Measurements from ENCODE around the gene ARHGEF2. TPM values are rescaled to one million over a fixed set of nuclear protein-coding genes. Genes with fewer than 3 reads are reported as not detected.
A peak's percentile ranks its signal among the peaks of the same experiment; 100 is the strongest.

Gene ARHGEF2
- total and polyA plus RNA-seq, 2 of the 13 experiments (the other 11 are each of a cell fraction or from before 2014, with no cell fraction given), result 16.1 to 32.1 TPM

DNA sequence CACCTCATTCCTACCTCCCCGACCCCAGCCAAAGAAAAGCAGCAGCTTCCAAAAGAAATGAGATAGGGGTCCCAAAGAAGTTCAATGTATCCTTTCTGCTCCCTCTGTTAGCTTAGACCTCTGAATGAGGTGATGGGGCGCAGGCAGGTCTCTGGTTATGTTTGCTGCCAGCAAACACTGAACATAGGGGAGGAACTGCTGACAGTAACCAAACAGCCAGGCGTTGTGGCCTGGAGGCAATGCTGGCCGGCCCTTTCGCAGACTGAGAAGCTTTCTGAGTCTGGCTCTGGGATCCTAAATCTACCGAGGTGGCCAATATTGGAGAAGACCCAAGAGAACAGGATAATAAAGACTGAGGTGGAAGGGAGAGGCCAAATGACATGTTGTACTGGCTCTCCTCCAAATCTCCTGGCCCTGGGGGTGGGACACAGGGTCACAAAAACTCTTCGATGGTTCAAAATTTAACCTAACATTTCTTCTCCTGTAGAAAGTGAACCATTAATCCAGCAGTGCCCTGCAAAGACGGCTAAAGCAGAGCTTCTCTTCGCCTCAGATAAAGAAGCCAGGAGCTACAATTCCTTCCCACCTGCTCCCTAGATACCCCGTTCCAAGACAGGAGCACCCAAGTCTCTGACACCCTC, 22.8 kb upstream of the ARHGEF2 start:
- H3K4me1 ChIP-seq (ENCODE audit: insufficient read depth, low read length), result peaks cover 56% of the 10 kb centered on the region
- H3K9me3 ChIP-seq (ENCODE audit: low read length), result no peaks in the 10 kb centered on the region
- peak overlapping the region; percentile 44 for H3K9ac ChIP-seq (ENCODE audit: insufficient read depth, low read depth, low read length)
- intact Hi-C loops (cut with micrococcal nuclease; ENCODE audit: unreplicated experiment) (loop anchor here (10.0 kb wide), 1 partner anchor 64 kb away; the partner anchor contains the start of gene RAB25), in situ Hi-C loops (cut with HindIII; ENCODE audit: extremely low pct_ligation_motif_present, low pct_unique_long_range_greater_than_20kb) (no loop called here)
- peak overlapping the region; percentile 48 for H3K27ac ChIP-seq (ENCODE audit: extremely low read length, insufficient read depth, low read length)
- no TSS peak for BruUV-seq (replicated peaks)
- peak overlapping the region; percentile 84 for H3K4me2 ChIP-seq (ENCODE audit: low read depth, low read length)
- H2AFZ ChIP-seq (ENCODE audit: low read length), result no peak overlapping the region
- ChIA-PET CTCF (ENCODE audit: low intra/inter-chr PET ratio, low total read pairs) (no interaction called here), POLR2A (interaction anchor here (0.8 to 3.6 kb wide), 9 partner anchors 10 to 68 kb away, joined by 3 to 27 read pairs (median 4); partner anchors contain the start of genes ARHGEF2, KHDC4, RXFP4 and SSR2)
- peak; percentile 90 for ATAC-seq
- peak overlapping the region; percentile 40 to 55 (median 45) for H3K4me3 ChIP-seq (replicated peaks in 1 of 3; ENCODE audit: insufficient read depth in 1 of 3, low read depth in 2 of 3, low read length in 3 of 3)
- peak; percentile 80 for DNase-seq (ENCODE audit: low spot score)
- no peaks in the 10 kb centered on the region for H3K36me3 ChIP-seq (replicated peaks in 1 of 2; ENCODE audit: control insufficient read depth in 1 of 2, insufficient read depth in 2 of 2, low read length in 2 of 2)
- H4K20me1 ChIP-seq (ENCODE audit: insufficient read depth, low read length), result no peaks in the 10 kb centered on the region
- WGBS (ENCODE audit: low lambda C conversion rate), result 2% methylated on average over 10 of the region's 10 CpGs
- H3K27me3 ChIP-seq (ENCODE audit: control insufficient read depth in 1 of 2, insufficient read depth in 2 of 2, low read length in 2 of 2), result no peaks in the 10 kb centered on the region
- FAIRE-seq, result peak; percentile 88
- no peaks in the 10 kb centered on the region for H3K79me2 ChIP-seq (ENCODE audit: insufficient read depth, low read length)
- TF ChIP-seq ZNF12 (CRISPR knock-in tag; IDR thresholded peaks at IDR 0.05) (no peak), SAFB2 (CRISPR knock-in tag; IDR thresholded peaks at IDR 0.05; ENCODE audit: borderline replicate concordance, low read depth) (no peak), ZNF33B (CRISPR knock-in tag; IDR thresholded peaks at IDR 0.05) (no peak), BCL6 (CRISPR knock-in tag; IDR thresholded peaks at IDR 0.05) (peak; percentile 21; the same call in 1 of the 2 replicates), PHF21A (CRISPR knock-in tag; IDR thresholded peaks at IDR 0.05) (no peak; the same call in 1 of the 2 replicates), MAFF (IDR thresholded peaks at IDR 0.05; ENCODE audit: low read depth, low read length) (peak; percentile 52; the same call in 1 of the 2 replicates), ZNF430 (CRISPR knock-in tag; IDR thresholded peaks at IDR 0.05) (no peak), DR1 (CRISPR knock-in tag; IDR thresholded peaks at IDR 0.05) (no peak), SRF (IDR thresholded peaks at IDR 0.05; ENCODE audit: low read depth, low read length) (no peak), ARNT2 (CRISPR knock-in tag; IDR thresholded peaks at IDR 0.05; ENCODE audit: low read depth) (0 out of 2 replicates have a peak, but pooled peaks have one; percentile 31), CCAR2 (optimal IDR thresholded peaks at IDR 0.05; ENCODE audit: low read depth, low read length) (no peak), ZNF749 (CRISPR knock-in tag; IDR thresholded peaks at IDR 0.05; ENCODE audit: borderline replicate concordance) (no peak)
- TF ChIP-seq, protein P1, sequence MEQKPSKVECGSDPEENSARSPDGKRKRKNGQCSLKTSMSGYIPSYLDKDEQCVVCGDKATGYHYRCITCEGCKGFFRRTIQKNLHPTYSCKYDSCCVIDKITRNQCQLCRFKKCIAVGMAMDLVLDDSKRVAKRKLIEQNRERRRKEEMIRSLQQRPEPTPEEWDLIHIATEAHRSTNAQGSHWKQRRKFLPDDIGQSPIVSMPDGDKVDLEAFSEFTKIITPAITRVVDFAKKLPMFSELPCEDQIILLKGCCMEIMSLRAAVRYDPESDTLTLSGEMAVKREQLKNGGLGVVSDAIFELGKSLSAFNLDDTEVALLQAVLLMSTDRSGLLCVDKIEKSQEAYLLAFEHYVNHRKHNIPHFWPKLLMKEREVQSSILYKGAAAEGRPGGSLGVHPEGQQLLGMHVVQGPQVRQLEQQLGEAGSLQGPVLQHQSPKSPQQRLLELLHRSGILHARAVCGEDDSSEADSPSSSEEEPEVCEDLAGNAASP (CRISPR knock-in tag; IDR thresholded peaks at IDR 0.05; ENCODE audit: borderline replicate concordance), result no peak
- TF ChIP-seq, protein P2, sequence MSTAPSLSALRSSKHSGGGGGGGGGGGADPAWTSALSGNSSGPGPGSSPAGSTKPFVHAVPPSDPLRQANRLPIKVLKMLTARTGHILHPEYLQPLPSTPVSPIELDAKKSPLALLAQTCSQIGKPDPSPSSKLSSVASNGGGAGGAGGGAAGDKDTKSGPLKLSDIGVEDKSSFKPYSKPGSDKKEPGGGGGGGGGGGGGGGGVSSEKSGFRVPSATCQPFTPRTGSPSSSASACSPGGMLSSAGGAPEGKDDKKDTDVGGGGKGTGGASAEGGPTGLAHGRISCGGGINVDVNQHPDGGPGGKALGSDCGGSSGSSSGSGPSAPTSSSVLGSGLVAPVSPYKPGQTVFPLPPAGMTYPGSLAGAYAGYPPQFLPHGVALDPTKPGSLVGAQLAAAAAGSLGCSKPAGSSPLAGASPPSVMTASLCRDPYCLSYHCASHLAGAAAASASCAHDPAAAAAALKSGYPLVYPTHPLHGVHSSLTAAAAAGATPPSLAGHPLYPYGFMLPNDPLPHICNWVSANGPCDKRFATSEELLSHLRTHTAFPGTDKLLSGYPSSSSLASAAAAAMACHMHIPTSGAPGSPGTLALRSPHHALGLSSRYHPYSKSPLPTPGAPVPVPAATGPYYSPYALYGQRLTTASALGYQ (CRISPR knock-in tag; IDR thresholded peaks at IDR 0.05), result 0 out of 2 replicates have a peak, but pooled peaks have one; percentile 18
- TF ChIP-seq, protein P3, sequence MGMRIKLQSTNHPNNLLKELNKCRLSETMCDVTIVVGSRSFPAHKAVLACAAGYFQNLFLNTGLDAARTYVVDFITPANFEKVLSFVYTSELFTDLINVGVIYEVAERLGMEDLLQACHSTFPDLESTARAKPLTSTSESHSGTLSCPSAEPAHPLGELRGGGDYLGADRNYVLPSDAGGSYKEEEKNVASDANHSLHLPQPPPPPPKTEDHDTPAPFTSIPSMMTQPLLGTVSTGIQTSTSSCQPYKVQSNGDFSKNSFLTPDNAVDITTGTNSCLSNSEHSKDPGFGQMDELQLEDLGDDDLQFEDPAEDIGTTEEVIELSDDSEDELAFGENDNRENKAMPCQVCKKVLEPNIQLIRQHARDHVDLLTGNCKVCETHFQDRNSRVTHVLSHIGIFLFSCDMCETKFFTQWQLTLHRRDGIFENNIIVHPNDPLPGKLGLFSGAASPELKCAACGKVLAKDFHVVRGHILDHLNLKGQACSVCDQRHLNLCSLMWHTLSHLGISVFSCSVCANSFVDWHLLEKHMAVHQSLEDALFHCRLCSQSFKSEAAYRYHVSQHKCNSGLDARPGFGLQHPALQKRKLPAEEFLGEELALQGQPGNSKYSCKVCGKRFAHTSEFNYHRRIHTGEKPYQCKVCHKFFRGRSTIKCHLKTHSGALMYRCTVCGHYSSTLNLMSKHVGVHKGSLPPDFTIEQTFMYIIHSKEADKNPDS (CRISPR knock-in tag; IDR thresholded peaks at IDR 0.05), result no peak
- TF ChIP-seq, protein P4, sequence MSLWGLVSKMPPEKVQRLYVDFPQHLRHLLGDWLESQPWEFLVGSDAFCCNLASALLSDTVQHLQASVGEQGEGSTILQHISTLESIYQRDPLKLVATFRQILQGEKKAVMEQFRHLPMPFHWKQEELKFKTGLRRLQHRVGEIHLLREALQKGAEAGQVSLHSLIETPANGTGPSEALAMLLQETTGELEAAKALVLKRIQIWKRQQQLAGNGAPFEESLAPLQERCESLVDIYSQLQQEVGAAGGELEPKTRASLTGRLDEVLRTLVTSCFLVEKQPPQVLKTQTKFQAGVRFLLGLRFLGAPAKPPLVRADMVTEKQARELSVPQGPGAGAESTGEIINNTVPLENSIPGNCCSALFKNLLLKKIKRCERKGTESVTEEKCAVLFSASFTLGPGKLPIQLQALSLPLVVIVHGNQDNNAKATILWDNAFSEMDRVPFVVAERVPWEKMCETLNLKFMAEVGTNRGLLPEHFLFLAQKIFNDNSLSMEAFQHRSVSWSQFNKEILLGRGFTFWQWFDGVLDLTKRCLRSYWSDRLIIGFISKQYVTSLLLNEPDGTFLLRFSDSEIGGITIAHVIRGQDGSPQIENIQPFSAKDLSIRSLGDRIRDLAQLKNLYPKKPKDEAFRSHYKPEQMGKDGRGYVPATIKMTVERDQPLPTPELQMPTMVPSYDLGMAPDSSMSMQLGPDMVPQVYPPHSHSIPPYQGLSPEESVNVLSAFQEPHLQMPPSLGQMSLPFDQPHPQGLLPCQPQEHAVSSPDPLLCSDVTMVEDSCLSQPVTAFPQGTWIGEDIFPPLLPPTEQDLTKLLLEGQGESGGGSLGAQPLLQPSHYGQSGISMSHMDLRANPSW (CRISPR knock-in tag; IDR thresholded peaks at IDR 0.05; ENCODE audit: borderline replicate concordance), result no peak

All from HepG2 (cell line).